Epithelial cell of proximal tubule (primary cell): Measurements from ENCODE around the gene CSNK1G1. TPM values are rescaled to one million over a fixed set of nuclear protein-coding genes. Genes with fewer than 3 reads are reported as not detected.
"Not testable (repeated sequence)": the region's sequence is repeated elsewhere in the genome, so short reads cannot be mapped to it uniquely, and the experiment has no call there.

Experiments used
- DNase-seq: peaks from one replicate; pipeline ENCODE4 v3.0.0-alpha.2; 2011; ENCODE audit warnings: low read depth
- H3K4me3 ChIP-seq: 2 replicates; pipeline ENCODE4 v1.5.1; 2011; ENCODE audit warnings: low read depth, mild to moderate bottlenecking, low read length
- CTCF ChIP-seq: conservative IDR thresholded peaks from 2 replicates; pipeline ENCODE4 v1.5.1; 2012; ENCODE audit warnings: low read depth, mild to moderate bottlenecking, low read length
- total RNA-seq: library from RNA; depleted of rRNA; stranded (reverse); fragments of >200 nt; gene quantifications from 2 replicates; pipeline ENCODE4 v1.2.3, GENCODE V29; 2015

The CSNK1G1 gene
- total RNA-seq, 1 donor from 2014 or later: 12.3 TPM

GRCh38 chr15:64121614-64122013, 234.4 kb downstream of the CSNK1G1 start:
- TF ChIP-seq CTCF: no peak
- H3K4me3 ChIP-seq: no peak overlapping the region
- DNase-seq: no peak

- not testable (repeated sequence) for DNase-seq, H3K4me3 ChIP-seq
Observed at GRCh38 chr15:64120322-64120721, 235.7 kb downstream of the CSNK1G1 start.

- no peak overlapping the region for H3K4me3 ChIP-seq
- DNase-seq: no peak
- TF ChIP-seq CTCF: no peak
Observed at GRCh38 chr15:64117759-64118487, 238.1 kb downstream of the CSNK1G1 start.

Other genes with a start within 250 kb of the CSNK1G1 start
- 0.86 and 1.2 TPM in 2 replicates for gene SNX22, start 204.4 kb downstream of the CSNK1G1 start, total RNA-seq
- gene PPIB, start 193.2 kb downstream of the CSNK1G1 start, total RNA-seq: 515 and 693 TPM in 2 replicates
- gene PCLAF, start 25.3 kb upstream of the CSNK1G1 start, total RNA-seq: 65.5 and 107 TPM in 2 replicates
- 6.7 and 9.4 TPM in 2 replicates for gene TRIP4, start 31.7 kb upstream of the CSNK1G1 start, total RNA-seq
- 11.0 and 11.6 TPM in 2 replicates for gene ZNF609, start 104.4 kb upstream of the CSNK1G1 start, total RNA-seq